Mononuclear cell (primary cell): ENCODE results near the gene ZNF772. TPM values are rescaled to one million over a fixed set of nuclear protein-coding genes. Genes with fewer than 3 reads are reported as not detected.

Source experiments
- H3K27me3 ChIP-seq: 2 replicates; pipeline ENCODE4 v1.6.0; 2011; ENCODE audit warnings: low read length, control low read depth; ENCODE audit not compliant: insufficient read depth
- H3K4me1 ChIP-seq: 2 replicates; pipeline ENCODE4 v1.5.1; 2011; ENCODE audit warnings: mild to moderate bottlenecking, low read length, control low read depth; ENCODE audit not compliant: insufficient read depth
- H3K4me3 ChIP-seq: 2 replicates; pipeline ENCODE4 v1.5.1; 2011; ENCODE audit warnings: mild to moderate bottlenecking, low read length, moderate library complexity
- H3K9me3 ChIP-seq: 2 replicates; pipeline ENCODE4 v1.5.1; 2011; ENCODE audit warnings: low read depth, mild to moderate bottlenecking, control low read depth, low read length
- total RNA-seq: library from RNA; depleted of rRNA; stranded (reverse); fragments of >200 nt; gene quantifications from one replicate; pipeline ENCODE4 v1.2.3, GENCODE V29; 2012

ZNF772 gene
- total RNA-seq, 1 donor, result 2.6 TPM

- no peak overlapping the region for H3K4me3 ChIP-seq
- H3K9me3 ChIP-seq, result peaks cover 35% of the 10 kb centered on the region
- H3K4me1 ChIP-seq, result no peaks in the 10 kb centered on the region
- no peaks in the 10 kb centered on the region for H3K27me3 ChIP-seq
Observed at GRCh38 chr19:57452307-57452706, 25.1 kb downstream of the ZNF772 start.

- H3K4me3 ChIP-seq, result no peak overlapping the region
- H3K9me3 ChIP-seq, result peaks cover 38% of the 10 kb centered on the region
- H3K27me3 ChIP-seq, result no peaks in the 10 kb centered on the region
- no peaks in the 10 kb centered on the region for H3K4me1 ChIP-seq
Observed at GRCh38 chr19:57443121-57443696, 34.2 kb downstream of the ZNF772 start.

GRCh38 chr19:57441979-57442752 lies 35.2 kb downstream of the ZNF772 start:
- peaks cover 38% of the 10 kb centered on the region for H3K9me3 ChIP-seq
- H3K4me3 ChIP-seq, result no peak overlapping the region
- H3K4me1 ChIP-seq, result no peaks in the 10 kb centered on the region
- no peaks in the 10 kb centered on the region for H3K27me3 ChIP-seq

- Histone ChIP-seq H3K4me1 (peaks cover 19% of the 10 kb centered on the region), H3K27me3 (no peaks in the 10 kb centered on the region), H3K4me3 (no peak overlapping the region), H3K9me3 (peaks cover 23% of the 10 kb centered on the region)
Observed at GRCh38 chr19:57438925-57439324, 38.4 kb downstream of the ZNF772 start.

- Histone ChIP-seq H3K4me3 (no peak overlapping the region), H3K9me3 (peaks cover 13% of the 10 kb centered on the region), H3K4me1 (peaks cover 19% of the 10 kb centered on the region), H3K27me3 (no peaks in the 10 kb centered on the region)
Observed at GRCh38 chr19:57437931-57438330, 39.4 kb downstream of the ZNF772 start.

GRCh38 chr19:57436417-57436816 lies 40.9 kb downstream of the ZNF772 start:
- Histone ChIP-seq H3K4me3 (no peak overlapping the region), H3K27me3 (no peaks in the 10 kb centered on the region), H3K9me3 (peaks cover under 1% of the 10 kb centered on the region), H3K4me1 (peaks cover 19% of the 10 kb centered on the region)

- peaks cover 19% of the 10 kb centered on the region for H3K4me1 ChIP-seq
- no peaks in the 10 kb centered on the region for H3K9me3 ChIP-seq
- H3K4me3 ChIP-seq, result peak within 1 kb of the TSS; percentile 59
- H3K27me3 ChIP-seq, result no peaks in the 10 kb centered on the region
Observed at GRCh38 chr19:57435062-57435978, 42.0 kb downstream of the ZNF772 start, which contains the start of gene ZNF749. ZNF749 (plus strand) TSS chr19:57435325; CDS start chr19:57435579, 254 bp downstream.

GRCh38 chr19:57434386-57435061 lies 42.8 kb downstream of the ZNF772 start:
- Histone ChIP-seq H3K4me1 (peaks cover 19% of the 10 kb centered on the region), H3K27me3 (no peaks in the 10 kb centered on the region), H3K9me3 (no peaks in the 10 kb centered on the region), H3K4me3 (peak overlapping the region; percentile 59)

GRCh38 chr19:57421037-57421436 lies 56.3 kb downstream of the ZNF772 start:
- Histone ChIP-seq H3K9me3 (peaks cover 34% of the 10 kb centered on the region), H3K27me3 (no peaks in the 10 kb centered on the region), H3K4me1 (no peaks in the 10 kb centered on the region), H3K4me3 (no peak overlapping the region)

- no peaks in the 10 kb centered on the region for H3K4me1 ChIP-seq
- H3K4me3 ChIP-seq, result no peak overlapping the region
- peaks cover 34% of the 10 kb centered on the region for H3K9me3 ChIP-seq
- H3K27me3 ChIP-seq, result no peaks in the 10 kb centered on the region
Observed at GRCh38 chr19:57419439-57419838, 57.9 kb downstream of the ZNF772 start.

Other genes with a start within 250 kb of the ZNF772 start
- gene AURKC, start 246.5 kb downstream of the ZNF772 start, total RNA-seq, result 0.31 TPM
- 78.5 TPM for gene ZNF805, start 236.9 kb downstream of the ZNF772 start, total RNA-seq
- gene ZNF460, start 197.1 kb downstream of the ZNF772 start, total RNA-seq, result 90.5 TPM
- 5.6 TPM for gene ZNF543, start 157.1 kb downstream of the ZNF772 start, total RNA-seq
- gene ZNF304, start 126.3 kb downstream of the ZNF772 start, total RNA-seq, result 4.5 TPM
- 10.9 TPM for gene TRAPPC2B, start 114.0 kb downstream of the ZNF772 start, total RNA-seq
- gene ZNF547, start 114.0 kb downstream of the ZNF772 start, total RNA-seq, result 1.0 TPM
- 46.3 TPM for gene ZNF548, start 87.7 kb downstream of the ZNF772 start, total RNA-seq
- 8.1 TPM for gene ZNF17, start 66.4 kb downstream of the ZNF772 start, total RNA-seq
- gene ZNF749, start 42.2 kb downstream of the ZNF772 start, total RNA-seq, result 5.0 TPM
- 0.21 TPM for gene VN1R1, start 20.4 kb downstream of the ZNF772 start, total RNA-seq
- 7.6 TPM for gene ZNF419, start 10.2 kb upstream of the ZNF772 start, total RNA-seq
- 11.3 TPM for gene ZNF773, start 22.4 kb upstream of the ZNF772 start, total RNA-seq
- 8.1 TPM for gene ZNF549, start 49.8 kb upstream of the ZNF772 start, total RNA-seq
- gene ZNF550, start 82.3 kb upstream of the ZNF772 start, total RNA-seq, result 13.5 TPM
- 5.7 TPM for gene ZNF416, start 101.3 kb upstream of the ZNF772 start, total RNA-seq
- gene ZIK1, start 106.6 kb upstream of the ZNF772 start, total RNA-seq, result 8.4 TPM
- 2.1 TPM for gene ZNF530, start 122.3 kb upstream of the ZNF772 start, total RNA-seq
- 36.8 TPM for gene ZNF134, start 136.7 kb upstream of the ZNF772 start, total RNA-seq
- gene ZNF211, start 155.6 kb upstream of the ZNF772 start, total RNA-seq, result 31.1 TPM
- not detected for gene ZSCAN4, start 191.4 kb upstream of the ZNF772 start, total RNA-seq
- 32.7 TPM for gene ZNF551, start 204.4 kb upstream of the ZNF772 start, total RNA-seq
- 5.5 TPM for gene ZNF154, start 231.6 kb upstream of the ZNF772 start, total RNA-seq